Stimulated activated naive CD8-positive, alpha-beta T cell treated with anti-CD3 and anti-CD28 coated beads, Interleukin-15, amount 100 ng/mL, for 72 hours (primary cell): ENCODE results near the gene SCGB3A2.
A peak's percentile ranks its signal among the peaks of the same experiment; 100 is the strongest.
"Not testable (repeated sequence)": the region's sequence is repeated elsewhere in the genome, so short reads cannot be mapped to it uniquely, and the experiment has no call there.

Experiments
- ATAC-seq: fragments of 150-1000 bp; cut with Tn5 transposase; 2 replicates; pipeline ENCODE4 v1.10.0; 2021; ENCODE audit warnings: mild to moderate bottlenecking, moderate library complexity
- DNase-seq, 2 donors: peaks; one replicate each; pipeline ENCODE4 v3.0.0; 2021 to 2022
- H3K27ac Mint-ChIP-seq, 2 donors: one replicate each; pipeline ENCODE4 v1.8.0; 2022; ENCODE audit warnings: mild to moderate bottlenecking in 2 of 2, mixed read lengths in 2 of 2, moderate library complexity in 2 of 2
- H3K27me3 Mint-ChIP-seq: one replicate; pipeline ENCODE4 v1.8.0; 2022; ENCODE audit warnings: mixed read lengths
- H3K4me1 Mint-ChIP-seq: one replicate; pipeline ENCODE4 v1.8.0; 2022; ENCODE audit warnings: mild to moderate bottlenecking, mixed read lengths
- H3K4me3 Mint-ChIP-seq, 2 donors: one replicate each; pipeline ENCODE4 v1.8.0; 2022; ENCODE audit warnings: mild to moderate bottlenecking in 2 of 2, mixed read lengths in 2 of 2, moderate library complexity in 1 of 2
- H3K9me3 Mint-ChIP-seq, 2 donors: one replicate each; pipeline ENCODE4 v1.8.0; 2022; ENCODE audit warnings: mixed read lengths in 2 of 2

Gene SCGB3A2

DNA sequence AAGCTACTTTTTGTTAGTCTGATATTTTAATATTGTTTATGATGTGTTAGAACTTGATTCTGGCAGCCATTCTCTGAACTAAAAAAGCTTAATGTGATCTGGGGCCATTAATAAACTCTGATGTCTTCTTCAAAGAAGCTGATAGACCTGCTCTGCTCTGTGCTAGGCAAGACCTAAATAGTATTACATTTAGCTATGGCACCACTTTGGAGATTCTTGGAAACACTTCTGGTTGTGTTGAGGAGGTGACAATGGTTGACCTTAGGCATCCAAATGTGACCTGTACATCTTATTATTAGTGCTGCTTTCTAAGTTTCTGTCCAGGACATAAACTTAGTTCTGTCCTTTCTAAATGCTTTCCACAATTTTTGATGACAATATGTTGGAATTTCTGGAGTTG lies 21.7 kb upstream of the SCGB3A2 start:
- DNase-seq: no peak
- Mint-ChIP-seq H3K4me3 (no peak overlapping the region), H3K9me3 (no peaks in the 10 kb centered on the region), H3K27ac (no peak overlapping the region), H3K4me1 (no peaks in the 10 kb centered on the region), H3K27me3 (peaks cover 8% of the 10 kb centered on the region)
- ATAC-seq: no peak

DNA sequence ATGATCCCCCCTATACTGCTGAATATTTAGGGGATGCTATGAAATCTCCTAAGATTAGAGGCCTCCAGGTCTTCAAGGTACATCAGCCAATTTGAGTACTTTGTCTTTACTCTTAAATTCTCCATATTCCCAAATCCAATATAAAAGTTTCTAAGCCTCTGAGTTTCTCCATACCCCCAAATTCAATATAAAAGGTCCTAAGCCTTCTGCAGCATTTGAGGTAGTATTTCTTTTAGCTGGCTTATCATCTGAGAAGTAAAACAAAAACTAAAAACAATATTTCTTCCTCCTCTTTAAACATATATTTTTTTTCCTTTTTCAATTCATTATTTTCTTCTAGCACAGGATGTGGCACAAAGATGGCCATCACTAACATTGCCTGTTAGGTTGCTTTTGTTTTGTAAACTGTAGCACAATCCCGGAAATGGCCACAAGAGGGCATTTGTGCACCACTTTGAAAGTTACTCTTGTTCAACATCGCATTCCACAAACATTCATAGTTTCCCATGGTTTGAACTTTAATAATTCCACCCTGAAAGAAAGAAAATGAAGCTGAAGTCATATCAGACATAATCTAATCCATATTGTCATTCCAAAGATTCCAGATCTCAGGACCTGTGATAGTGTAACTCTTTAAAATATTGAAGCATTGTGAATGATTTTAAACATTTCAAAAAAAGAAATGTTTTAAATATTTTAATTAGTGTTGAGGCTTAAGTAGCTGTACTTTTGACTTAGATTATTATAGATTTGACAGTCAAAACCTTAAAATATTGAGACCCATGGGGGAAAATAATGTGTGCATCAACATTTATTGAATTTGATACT lies 21.0 kb upstream of the SCGB3A2 start:
- H3K27ac Mint-ChIP-seq: no peak overlapping the region
- DNase-seq (peak; percentile 15 to 17), ATAC-seq (peak; percentile 50)
- no peaks in the 10 kb centered on the region for H3K9me3 Mint-ChIP-seq
- peaks cover 6% of the 10 kb centered on the region for H3K27me3 Mint-ChIP-seq
- H3K4me3 Mint-ChIP-seq: no peak overlapping the region
- no peaks in the 10 kb centered on the region for H3K4me1 Mint-ChIP-seq

DNA sequence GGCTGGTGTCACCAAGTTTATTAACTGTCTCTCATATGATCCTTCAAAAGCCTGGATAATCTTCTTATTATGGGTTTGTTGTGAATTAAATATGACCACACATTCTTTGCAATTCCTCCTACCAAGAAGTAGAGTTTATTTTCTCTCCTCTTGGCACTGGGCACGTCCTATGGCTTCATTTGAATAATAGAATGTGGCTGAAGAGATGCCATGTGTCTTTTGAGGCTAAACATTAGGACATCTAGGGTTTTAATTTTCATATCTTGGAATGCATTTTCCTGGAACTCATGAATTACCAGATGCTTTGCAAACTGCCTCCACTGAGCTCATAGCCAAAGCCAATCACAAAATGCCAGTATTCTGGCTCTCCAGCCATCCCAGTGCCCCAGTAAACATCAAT lies 19.9 kb upstream of the SCGB3A2 start:
- Mint-ChIP-seq H3K27me3 (no peaks in the 10 kb centered on the region), H3K9me3 (no peaks in the 10 kb centered on the region), H3K4me1 (no peaks in the 10 kb centered on the region), H3K4me3 (no peak overlapping the region), H3K27ac (no peak overlapping the region)
- no peak for DNase-seq
- no peak for ATAC-seq

DNA sequence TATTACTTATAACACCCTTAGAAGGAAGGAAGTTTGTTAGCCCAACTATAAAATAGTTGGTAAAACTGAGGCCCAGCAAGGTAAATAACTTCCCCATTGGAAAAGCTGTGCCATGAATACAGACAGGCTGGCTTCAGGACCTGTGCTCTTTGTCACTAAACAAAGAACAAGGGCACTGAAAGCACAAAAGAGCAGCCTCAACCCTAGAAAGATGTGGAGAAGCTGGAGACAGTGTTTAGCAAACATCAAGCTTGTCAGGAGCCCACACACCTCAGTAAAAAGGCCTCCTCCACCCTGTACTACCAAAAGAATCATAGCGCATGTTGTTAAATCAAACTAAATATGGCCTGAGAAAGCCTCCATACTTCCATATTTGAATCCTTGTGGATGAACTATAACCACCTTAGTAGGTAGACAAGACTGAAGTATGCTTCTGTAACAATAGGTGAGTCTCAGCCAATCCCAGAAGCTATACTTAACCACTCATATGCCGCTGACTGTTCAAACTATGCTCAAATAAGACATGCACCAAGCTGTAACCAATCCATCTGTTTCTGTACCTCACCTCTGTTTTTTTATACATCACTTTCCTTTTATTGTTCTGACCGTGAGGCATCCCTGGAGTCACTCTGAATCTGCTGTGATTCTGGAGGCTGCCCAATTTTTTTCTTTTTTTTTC lies 18.4 kb upstream of the SCGB3A2 start:
- H3K27me3 Mint-ChIP-seq: no peaks in the 10 kb centered on the region
- no peaks in the 10 kb centered on the region for H3K4me1 Mint-ChIP-seq
- DNase-seq (no peak), ATAC-seq (no peak)
- H3K9me3 Mint-ChIP-seq: no peaks in the 10 kb centered on the region
- H3K4me3 Mint-ChIP-seq: no peak overlapping the region
- peak overlapping the region in 1 of 2 donors; percentile 91 for H3K27ac Mint-ChIP-seq

DNA sequence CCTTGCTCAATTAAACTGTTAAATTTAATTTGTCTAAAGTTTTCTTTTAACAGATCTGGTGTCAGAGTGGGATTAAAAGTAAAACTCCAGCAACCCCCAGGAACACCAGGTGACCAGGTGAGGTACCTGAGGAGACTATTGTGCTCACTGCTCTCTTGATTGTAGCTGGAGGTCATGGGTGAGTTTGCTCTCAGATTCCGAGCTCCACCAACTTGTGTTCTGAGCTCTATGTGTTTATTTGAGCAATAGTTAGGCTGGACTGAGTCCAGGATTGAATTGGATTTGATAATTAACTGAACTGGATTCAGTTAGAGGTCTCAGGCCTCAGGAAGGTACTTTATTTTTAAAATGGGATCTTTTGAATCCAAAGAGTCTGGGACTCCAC lies 17.9 kb upstream of the SCGB3A2 start:
- DNase-seq: no peak
- Mint-ChIP-seq H3K9me3 (no peaks in the 10 kb centered on the region), H3K27me3 (no peaks in the 10 kb centered on the region), H3K4me1 (no peaks in the 10 kb centered on the region), H3K4me3 (no peak overlapping the region), H3K27ac (peak overlapping the region in 1 of 2 donors; percentile 91)
- ATAC-seq: no peak

DNA sequence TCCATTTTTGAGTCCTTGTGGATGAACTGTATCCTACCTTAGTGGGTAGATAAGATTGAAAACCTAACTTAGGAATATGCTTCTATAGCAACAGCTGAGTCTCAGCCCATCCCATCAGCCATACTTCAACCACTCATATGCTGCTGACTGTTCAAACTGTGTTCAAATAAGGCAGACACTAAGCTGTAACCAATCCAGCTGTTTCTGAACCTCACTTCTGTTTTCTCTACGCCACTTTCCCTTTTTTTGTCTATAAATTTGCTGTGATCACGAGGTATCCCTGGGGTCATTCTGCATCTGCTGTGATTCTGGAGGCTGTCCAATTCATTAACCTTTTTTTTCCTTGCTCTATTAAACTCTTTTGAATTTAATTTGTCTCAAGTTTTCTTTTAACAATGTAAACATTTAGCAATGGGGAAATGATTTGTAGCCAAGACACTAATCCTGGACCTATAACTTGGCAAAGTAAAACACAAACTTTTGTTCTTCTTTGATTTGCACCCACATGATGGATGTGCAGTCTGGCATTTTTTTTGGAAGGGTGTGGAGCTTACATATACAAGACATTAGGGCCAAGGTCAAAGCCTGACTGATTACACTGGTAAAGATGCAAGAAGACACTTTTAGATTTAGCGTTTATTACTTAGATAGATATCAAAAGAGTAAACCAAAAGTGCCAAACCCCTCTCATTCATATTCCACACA lies 14.9 kb upstream of the SCGB3A2 start:
- H3K9me3 Mint-ChIP-seq: no peaks in the 10 kb centered on the region
- ATAC-seq (no peak), DNase-seq (no peak)
- no peak overlapping the region for H3K4me3 Mint-ChIP-seq
- peak overlapping the region in 1 of 2 donors; percentile 20 for H3K27ac Mint-ChIP-seq
- no peaks in the 10 kb centered on the region for H3K27me3 Mint-ChIP-seq
- H3K4me1 Mint-ChIP-seq: no peaks in the 10 kb centered on the region

DNA sequence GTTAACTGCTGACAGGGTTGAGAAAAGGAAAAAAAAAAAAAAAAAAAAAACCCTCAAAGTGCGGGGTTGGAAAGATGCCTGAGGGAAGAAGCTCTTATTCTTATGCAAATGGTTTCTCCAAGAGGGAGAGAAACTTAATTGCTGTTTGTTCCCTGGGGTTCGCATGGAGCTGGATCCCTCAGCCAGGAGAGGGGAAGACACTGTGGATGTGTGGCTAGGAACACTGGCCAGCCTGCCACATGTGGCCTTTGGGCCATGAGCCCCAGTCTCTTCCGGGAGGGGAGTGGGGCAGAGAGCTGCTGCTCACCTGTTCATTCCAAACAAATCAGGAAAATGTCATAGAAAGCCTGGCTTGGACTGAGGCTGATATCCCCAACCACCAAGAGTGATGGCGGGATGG lies 9.4 kb upstream of the SCGB3A2 start:
- Mint-ChIP-seq H3K4me1 (no peaks in the 10 kb centered on the region), H3K9me3 (no peaks in the 10 kb centered on the region), H3K27ac (no peak overlapping the region), H3K4me3 (no peak overlapping the region), H3K27me3 (no peaks in the 10 kb centered on the region)
- ATAC-seq: no peak
- DNase-seq: no peak

DNA sequence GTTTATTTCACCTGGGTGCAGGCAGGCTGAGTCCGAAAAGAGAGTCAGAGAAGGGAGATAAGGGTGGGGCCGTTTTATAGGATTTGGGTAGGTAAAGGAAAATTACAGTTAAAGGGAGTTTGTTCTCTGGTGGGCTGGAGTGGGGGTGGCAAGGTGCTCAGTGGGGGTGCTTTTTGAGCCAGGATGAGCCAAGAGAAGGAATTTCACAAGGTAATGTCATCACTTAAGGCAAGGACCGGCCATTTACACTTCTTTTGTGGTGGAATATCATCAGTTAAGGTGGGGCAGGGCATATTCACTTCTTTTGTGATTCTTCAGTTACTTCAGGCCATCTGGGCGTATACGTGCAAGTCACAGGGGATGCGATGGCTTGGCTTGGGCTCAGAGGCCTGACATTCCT lies 8.6 kb upstream of the SCGB3A2 start:
- not testable (repeated sequence) for H3K27me3 Mint-ChIP-seq, DNase-seq, H3K9me3 Mint-ChIP-seq, ATAC-seq, H3K4me1 Mint-ChIP-seq, H3K4me3 Mint-ChIP-seq, H3K27ac Mint-ChIP-seq

DNA sequence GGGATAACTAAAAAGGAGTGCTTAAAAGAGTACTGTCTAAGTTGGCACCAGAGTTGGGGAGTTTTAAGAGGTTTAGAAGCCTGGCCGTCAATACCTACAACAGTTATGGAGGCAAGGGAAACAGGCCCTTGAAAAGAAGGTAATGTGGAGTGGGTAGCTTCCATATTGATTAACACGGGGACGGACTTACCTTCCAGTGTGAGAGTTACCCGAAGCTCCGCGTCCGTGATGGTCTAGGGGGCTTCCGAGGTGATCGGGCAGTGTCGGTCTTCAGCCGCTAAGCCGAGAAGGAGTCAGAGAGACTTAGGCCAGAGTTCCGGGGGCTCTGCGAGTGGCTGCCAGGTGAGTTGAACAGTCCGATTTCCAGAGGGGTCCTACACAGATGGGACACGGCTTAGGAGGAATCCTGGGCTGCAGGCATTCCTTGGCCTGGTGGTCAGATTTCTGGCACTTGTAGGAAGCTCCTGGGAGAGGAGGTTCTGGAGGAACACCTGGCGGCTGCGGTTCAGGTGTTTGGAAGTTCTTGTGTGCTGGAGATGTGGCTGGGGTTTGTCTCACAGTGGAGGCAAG lies 6.4 kb upstream of the SCGB3A2 start:
- ATAC-seq, DNase-seq, H3K27me3 Mint-ChIP-seq, H3K27ac Mint-ChIP-seq, H3K4me3 Mint-ChIP-seq, H3K4me1 Mint-ChIP-seq, H3K9me3 Mint-ChIP-seq: not testable (repeated sequence)

DNA sequence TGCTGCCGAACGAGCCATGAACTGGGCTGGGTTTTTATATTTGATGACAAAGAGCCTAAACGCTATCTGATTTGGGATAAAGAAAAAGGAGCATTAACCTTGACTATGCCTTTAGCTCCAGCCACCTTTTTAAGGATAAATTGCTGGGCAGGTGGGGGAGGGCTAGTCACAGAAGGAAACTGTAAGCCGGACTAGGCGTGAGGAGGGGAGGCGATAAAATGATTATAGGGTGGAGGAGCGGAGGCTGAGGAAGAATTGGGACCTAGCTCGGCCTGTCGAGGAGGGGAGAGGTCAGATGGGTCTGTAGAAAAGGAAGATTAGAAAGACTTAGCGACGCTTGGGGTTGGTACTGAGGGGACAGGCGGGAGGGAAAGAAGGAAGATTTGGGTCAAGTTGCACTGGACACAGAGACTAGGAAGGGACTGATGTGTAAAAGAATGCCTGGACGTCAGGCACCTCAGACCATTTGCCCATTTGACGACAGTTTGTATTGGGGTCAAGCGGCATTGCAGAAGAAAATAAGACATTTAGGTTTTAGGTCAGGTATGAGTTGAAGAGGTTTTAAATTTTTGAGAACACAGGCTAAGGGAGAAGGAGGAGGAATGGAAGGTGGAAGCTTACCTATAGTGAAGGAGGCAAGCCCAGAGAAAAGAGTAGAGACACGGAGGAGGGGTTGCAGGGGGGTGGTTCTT lies 5.6 kb upstream of the SCGB3A2 start:
- DNase-seq, H3K27ac Mint-ChIP-seq, H3K9me3 Mint-ChIP-seq, H3K4me1 Mint-ChIP-seq, H3K4me3 Mint-ChIP-seq, H3K27me3 Mint-ChIP-seq, ATAC-seq: not testable (repeated sequence)

DNA sequence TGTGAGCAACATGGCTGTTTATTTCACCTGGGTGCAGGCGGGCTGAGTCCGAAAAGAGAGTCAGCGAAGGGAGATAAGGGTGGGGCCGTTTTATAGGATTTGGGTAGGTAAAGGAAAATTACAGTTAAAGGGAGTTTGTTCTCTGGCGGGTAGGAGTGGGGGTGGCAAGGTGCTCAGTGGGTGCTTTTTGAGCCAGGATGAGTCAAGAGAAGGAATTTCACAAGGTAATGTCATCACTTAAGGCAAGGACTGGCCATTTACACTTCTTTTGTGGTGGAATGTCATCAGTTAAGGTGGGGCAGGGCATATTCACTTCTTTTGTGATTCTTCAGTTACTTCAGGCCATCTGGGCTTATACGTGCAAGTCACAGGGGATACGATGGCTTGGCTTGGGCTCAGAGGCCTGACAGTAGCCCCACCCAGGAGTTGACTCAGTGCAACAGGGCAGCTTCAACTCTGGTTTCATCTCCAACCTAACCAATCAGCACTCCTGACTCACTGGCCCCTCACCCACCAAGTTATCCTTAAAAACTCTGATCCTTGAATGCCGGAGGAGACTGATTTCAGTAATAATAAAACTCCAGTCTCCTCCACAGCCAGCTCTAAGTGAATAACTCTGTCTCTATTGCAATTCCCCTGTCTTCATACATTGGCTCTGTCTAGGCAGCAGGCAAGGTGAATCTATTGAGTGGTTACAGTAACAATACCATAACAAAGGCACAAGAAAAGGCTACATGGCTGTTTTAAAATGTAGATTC lies 4.2 kb upstream of the SCGB3A2 start:
- not testable (repeated sequence) for H3K4me1 Mint-ChIP-seq, H3K27me3 Mint-ChIP-seq, H3K27ac Mint-ChIP-seq, H3K9me3 Mint-ChIP-seq, DNase-seq, ATAC-seq, H3K4me3 Mint-ChIP-seq

DNA sequence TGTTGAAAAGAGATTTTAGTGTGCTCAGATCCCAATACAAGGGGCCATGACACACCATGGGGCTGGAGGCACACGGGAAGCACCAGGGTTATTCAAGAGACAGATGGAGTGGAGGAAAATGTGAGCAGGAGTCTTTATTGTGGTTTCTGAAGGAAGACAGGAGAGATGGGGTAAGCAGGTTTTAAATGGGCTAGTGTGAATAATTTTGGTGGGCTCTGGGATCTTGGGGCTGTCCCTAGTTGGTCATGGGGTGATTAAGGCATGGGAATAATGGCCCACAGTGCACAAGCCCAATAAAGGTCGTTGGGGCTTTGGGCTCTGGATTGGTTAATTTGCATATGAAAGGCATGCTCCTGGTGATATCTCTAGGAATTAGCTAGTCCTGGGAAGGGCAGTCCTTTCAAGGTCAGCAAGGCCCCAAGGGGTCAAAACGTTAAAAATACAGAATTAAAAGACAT lies 3.6 kb upstream of the SCGB3A2 start:
- no peaks in the 10 kb centered on the region for H3K9me3 Mint-ChIP-seq
- DNase-seq (no peak), ATAC-seq (no peak)
- H3K4me1 Mint-ChIP-seq: no peaks in the 10 kb centered on the region
- H3K27me3 Mint-ChIP-seq: no peaks in the 10 kb centered on the region
- H3K4me3 Mint-ChIP-seq: no peak overlapping the region
- H3K27ac Mint-ChIP-seq: no peak overlapping the region

DNA sequence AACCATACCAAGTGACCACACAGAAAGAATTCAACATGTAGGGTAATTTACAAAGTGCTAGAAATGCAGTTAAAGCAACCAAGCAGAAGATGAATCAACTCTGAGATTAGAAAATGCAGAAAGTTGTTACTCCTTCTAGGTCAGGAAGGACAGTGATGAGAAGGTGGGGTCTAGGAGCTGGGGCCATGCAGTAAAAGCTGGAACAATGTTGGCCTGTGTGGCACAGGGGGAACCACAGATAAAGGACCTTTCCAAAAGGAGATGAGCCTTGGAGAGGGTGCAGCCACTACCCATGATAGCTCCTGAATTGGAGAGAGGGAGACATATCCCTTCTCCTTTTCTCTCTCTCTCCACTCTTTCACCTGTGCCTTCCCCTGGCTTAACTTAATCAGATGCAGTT lies 2.4 kb upstream of the SCGB3A2 start:
- Mint-ChIP-seq H3K27me3 (no peaks in the 10 kb centered on the region), H3K9me3 (no peaks in the 10 kb centered on the region), H3K4me1 (no peaks in the 10 kb centered on the region), H3K27ac (no peak overlapping the region), H3K4me3 (no peak overlapping the region)
- no peak for ATAC-seq
- DNase-seq: no peak

DNA sequence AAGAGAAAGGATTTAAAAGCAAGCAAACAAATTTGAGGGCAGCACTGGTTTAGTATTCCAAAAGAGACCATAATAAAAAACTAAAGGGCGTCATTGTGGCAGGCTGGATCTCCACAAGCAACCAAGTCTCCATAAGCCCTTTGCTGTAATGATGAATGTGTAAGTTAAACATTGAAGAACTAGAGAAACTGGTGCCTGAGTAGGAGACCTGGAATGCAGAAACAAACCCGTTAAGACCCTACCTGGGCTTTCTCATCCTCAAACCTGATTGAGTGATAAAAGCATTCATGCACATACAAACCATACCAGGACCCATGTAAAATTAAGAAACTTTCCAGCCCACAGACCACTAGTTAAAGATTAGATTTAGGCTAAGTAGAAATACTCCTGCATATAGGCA lies 1.9 kb upstream of the SCGB3A2 start:
- H3K4me1 Mint-ChIP-seq: no peaks in the 10 kb centered on the region
- H3K27ac Mint-ChIP-seq: no peak overlapping the region
- H3K27me3 Mint-ChIP-seq: no peaks in the 10 kb centered on the region
- H3K4me3 Mint-ChIP-seq: no peak overlapping the region
- no peaks in the 10 kb centered on the region for H3K9me3 Mint-ChIP-seq
- no peak for ATAC-seq
- DNase-seq: no peak

DNA sequence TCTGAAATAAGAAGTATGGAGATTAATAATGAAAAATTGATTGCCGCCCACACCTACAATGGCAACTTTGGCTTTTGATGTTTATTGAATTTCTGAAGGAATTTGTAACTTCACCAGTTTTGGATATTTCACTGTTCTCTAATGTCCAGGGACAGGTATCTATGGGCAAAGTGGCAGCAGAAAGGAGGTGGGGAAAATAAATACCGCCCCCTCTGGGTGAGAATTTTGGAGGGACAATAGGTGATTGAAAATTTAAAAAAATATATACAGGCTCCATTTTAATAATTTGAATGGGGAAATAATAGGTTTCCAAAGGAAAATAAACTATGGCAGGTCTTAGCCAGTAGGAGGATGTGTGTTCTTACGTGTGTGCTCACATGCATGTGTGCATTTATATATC lies 1.3 kb downstream of the SCGB3A2 start:
- no peaks in the 10 kb centered on the region for H3K4me1 Mint-ChIP-seq
- H3K9me3 Mint-ChIP-seq: no peaks in the 10 kb centered on the region

More for the DNA sequence above, 1.3 kb downstream of the SCGB3A2 start:
- DNase-seq (no peak), ATAC-seq (no peak)
- Mint-ChIP-seq H3K27me3 (no peaks in the 10 kb centered on the region), H3K27ac (no peak overlapping the region), H3K4me3 (no peak overlapping the region)
